22Rv1 (cell line): ENCODE measurements around the gene GNRH2.

Source experiments
- H3K27ac ChIP-seq: fragments of 450-650 bp; 2 replicates; pipeline ENCODE4 v1.5.1; 2017
- CTCF ChIP-seq: fragments of 450-650 bp; IDR thresholded peaks from 2 replicates; pipeline ENCODE4 v1.5.1; 2017; ENCODE audit warnings: mild to moderate bottlenecking
- ZFX ChIP-seq: fragments of 450-650 bp; IDR thresholded peaks from 2 replicates; pipeline ENCODE4 v1.6.1; 2017; ENCODE audit warnings: antibody characterized with exemption, borderline replicate concordance

Gene GNRH2

GRCh38 chr20:3044336-3044965, 1.0 kb downstream of the GNRH2 start:
- TF ChIP-seq ZFX, result no peak
- no peak for TF ChIP-seq CTCF
- H3K27ac ChIP-seq, result peak overlapping the region; percentile 88

GRCh38 chr20:3045042-3045815, 1.8 kb downstream of the GNRH2 start:
- TF ChIP-seq ZFX (no peak), CTCF (no peak)
- peak overlapping the region; percentile 88 for H3K27ac ChIP-seq

GRCh38 chr20:3045816-3046676, 2.6 kb downstream of the GNRH2 start, which contains the start of gene MRPS26:
MRPS26 (plus strand) TSS chr20:3046052; CDS start chr20:3046069, 17 bp downstream.
- TF ChIP-seq ZFX (peak; percentile 29; the same call in 1 of the 2 replicates), CTCF (no peak)
- H3K27ac ChIP-seq, result peak within 1 kb of the TSS; percentile 88

- no peak for TF ChIP-seq ZFX
- TF ChIP-seq CTCF, result no peak
- H3K27ac ChIP-seq, result peak overlapping the region; percentile 88
These were observed 3.4 kb downstream of the GNRH2 start for GRCh38 chr20:3046677-3047462.

GRCh38 chr20:3047486-3048419, 4.3 kb downstream of the GNRH2 start:
- TF ChIP-seq CTCF, result no peak
- no peak for TF ChIP-seq ZFX
- peak overlapping the region; percentile 88 for H3K27ac ChIP-seq
